ENCODE measurements around the gene MT1B. TPM values are rescaled to one million over a fixed set of nuclear protein-coding genes. Genes with fewer than 3 reads are reported as not detected.

The MT1B gene
- total and polyA plus RNA-seq, 9 of the 15 experiments (the other 6 are each of a cell fraction or from before 2014, with no cell fraction given) = not detected

DNA sequence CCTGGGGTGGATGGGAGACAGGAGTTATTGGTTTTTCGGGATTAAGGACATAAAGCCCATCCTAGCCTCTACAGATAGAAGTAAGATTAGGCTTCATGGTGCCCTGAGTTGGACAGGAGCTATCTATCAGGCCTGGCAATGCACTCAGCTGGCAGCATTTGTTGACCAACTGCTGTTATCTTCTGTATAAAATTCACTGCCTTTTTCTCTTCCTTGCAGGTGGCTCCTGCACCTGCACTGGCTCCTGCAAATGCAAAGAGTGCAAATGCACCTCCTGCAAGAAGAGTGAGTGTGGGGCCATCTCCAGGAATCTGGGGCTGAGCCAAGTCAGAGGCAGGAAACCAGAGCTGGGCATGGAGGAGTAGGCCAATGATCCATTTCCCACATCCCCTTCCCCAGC is 12.6 kb upstream of the MT1B start:
- no peak for ATAC-seq
- ChIA-PET POLR2A (no interaction called here), CTCF (ENCODE audit: low intra/inter-chr PET ratio) (no interaction called here)
- FAIRE-seq = no peak
- Histone ChIP-seq H3K79me2 (ENCODE audit: control insufficient read depth, insufficient read depth, low read length) (no peaks in the 10 kb centered on the region), H3K9me3 (replicated peaks; ENCODE audit: control insufficient read depth, insufficient read depth, low read depth, low read length) (no peaks in the 10 kb centered on the region), H3K27ac (ENCODE audit: extremely low read depth, low read depth, low read length) (no peak overlapping the region), H3K4me2 (ENCODE audit: insufficient read depth, low read length) (no peak overlapping the region), H3K27me3 (ENCODE audit: control insufficient read depth in 2 of 2, insufficient read depth in 2 of 2, low read length in 2 of 2) (peaks cover 34 to 72% of the 10 kb centered on the region in 2 experiments), H3K4me3 (no peak overlapping the region), H4K20me1 (replicated peaks; ENCODE audit: control insufficient read depth, insufficient read depth, low read length) (0 out of 2 replicates have a peak, but pooled peaks cover 4% of the 10 kb centered on the region), H3K9me1 (ENCODE audit: control insufficient read depth, insufficient read depth, low read length) (no peaks in the 10 kb centered on the region), H3K9ac (ENCODE audit: insufficient read depth in 1 of 2, low read depth in 2 of 2, low read length in 2 of 2) (no peak overlapping the region), H3K4me1 (replicated peaks in 1 of 2; ENCODE audit: control insufficient read depth in 2 of 2, insufficient read depth in 2 of 2, low read length in 2 of 2) (peaks cover 3 to 23% of the 10 kb centered on the region in 2 experiments; a peak in 3 of 5 replicates), H3K36me3 (ENCODE audit: control insufficient read depth, insufficient read depth, low read length) (no peaks in the 10 kb centered on the region), H2AFZ (ENCODE audit: low read depth, low read length) (no peak overlapping the region)
- intact Hi-C loops (cut with micrococcal nuclease) (no loop called here), in situ Hi-C loops (cut with MboI) (no loop called here)
- no peak for DNase-seq (ENCODE audit: extremely low read depth in 1 of 4, low spot score in 3 of 4)
- BruUV-seq (replicated peaks) = no TSS peak
- 0% methylated on average over 1 of the region's 1 CpG for WGBS (ENCODE audit: insufficient coverage, low coverage, missing lambda C conversion rate)
- TF ChIP-seq PHF20 (IDR thresholded peaks at IDR 0.05; ENCODE audit: partially characterized antibody) = no peak

DNA sequence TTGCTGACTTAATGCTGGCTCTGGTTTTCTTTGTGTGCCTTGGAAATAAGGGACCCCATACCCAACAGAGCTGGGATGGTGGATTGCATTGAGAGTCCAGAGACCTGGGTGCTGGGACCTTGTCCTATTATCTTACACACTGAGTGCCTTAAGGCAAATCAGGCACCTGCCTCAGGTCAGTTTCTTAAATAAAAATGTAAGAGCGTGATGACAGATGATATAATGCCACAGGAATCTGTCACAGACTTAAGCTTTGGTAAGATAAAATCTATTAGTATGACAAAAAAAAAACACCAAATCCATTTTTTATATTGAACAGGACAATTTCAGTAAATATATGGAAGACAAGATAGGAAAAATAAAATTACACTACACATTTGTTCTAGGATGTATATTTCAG is 11.6 kb upstream of the MT1B start:
- H4K20me1 ChIP-seq (replicated peaks; ENCODE audit: control insufficient read depth, insufficient read depth, low read length) = 0 out of 2 replicates have a peak, but pooled peaks cover 4% of the 10 kb centered on the region
- WGBS (ENCODE audit: insufficient coverage, low coverage, missing lambda C conversion rate) = 0% methylated on average over 1 of the region's 1 CpG
- no peak overlapping the region for H3K9ac ChIP-seq (ENCODE audit: insufficient read depth in 1 of 2, low read depth in 2 of 2, low read length in 2 of 2)
- no peak overlapping the region for H2AFZ ChIP-seq (ENCODE audit: low read depth, low read length)
- no peaks in the 10 kb centered on the region for H3K9me1 ChIP-seq (ENCODE audit: control insufficient read depth, insufficient read depth, low read length)
- no peak overlapping the region for H3K27ac ChIP-seq (ENCODE audit: extremely low read depth, low read depth, low read length)
- no peaks in the 10 kb centered on the region for H3K9me3 ChIP-seq (replicated peaks; ENCODE audit: control insufficient read depth, insufficient read depth, low read depth, low read length)
- ChIA-PET CTCF (ENCODE audit: low intra/inter-chr PET ratio) (no interaction called here), POLR2A (interaction anchor here (0.6 to 1.1 kb wide), 2 partner anchors 10 to 1423 kb away, joined by 3 to 4 read pairs; no protein-coding TSS in a partner anchor)
- in situ Hi-C loops (cut with MboI) (no loop called here), intact Hi-C loops (cut with micrococcal nuclease) (no loop called here)
- no peaks in the 10 kb centered on the region for H3K79me2 ChIP-seq (ENCODE audit: control insufficient read depth, insufficient read depth, low read length)
- peaks cover 28 to 70% of the 10 kb centered on the region in 2 experiments for H3K27me3 ChIP-seq (ENCODE audit: control insufficient read depth in 2 of 2, insufficient read depth in 2 of 2, low read length in 2 of 2)
- no peak overlapping the region for H3K4me2 ChIP-seq (ENCODE audit: insufficient read depth, low read length)
- ATAC-seq (no peak), DNase-seq (ENCODE audit: extremely low read depth in 1 of 4, low spot score in 3 of 4) (no peak), FAIRE-seq (no peak)
- H3K4me3 ChIP-seq = no peak overlapping the region
- peaks cover 3 to 22% of the 10 kb centered on the region in 2 experiments; a peak in 3 of 5 replicates for H3K4me1 ChIP-seq (replicated peaks in 1 of 2; ENCODE audit: control insufficient read depth in 2 of 2, insufficient read depth in 2 of 2, low read length in 2 of 2)
- no peaks in the 10 kb centered on the region for H3K36me3 ChIP-seq (ENCODE audit: control insufficient read depth, insufficient read depth, low read length)
- BruUV-seq (replicated peaks) = no TSS peak
- no peak for TF ChIP-seq EP400 (IDR thresholded peaks at IDR 0.05)
- TF ChIP-seq, protein P1, sequence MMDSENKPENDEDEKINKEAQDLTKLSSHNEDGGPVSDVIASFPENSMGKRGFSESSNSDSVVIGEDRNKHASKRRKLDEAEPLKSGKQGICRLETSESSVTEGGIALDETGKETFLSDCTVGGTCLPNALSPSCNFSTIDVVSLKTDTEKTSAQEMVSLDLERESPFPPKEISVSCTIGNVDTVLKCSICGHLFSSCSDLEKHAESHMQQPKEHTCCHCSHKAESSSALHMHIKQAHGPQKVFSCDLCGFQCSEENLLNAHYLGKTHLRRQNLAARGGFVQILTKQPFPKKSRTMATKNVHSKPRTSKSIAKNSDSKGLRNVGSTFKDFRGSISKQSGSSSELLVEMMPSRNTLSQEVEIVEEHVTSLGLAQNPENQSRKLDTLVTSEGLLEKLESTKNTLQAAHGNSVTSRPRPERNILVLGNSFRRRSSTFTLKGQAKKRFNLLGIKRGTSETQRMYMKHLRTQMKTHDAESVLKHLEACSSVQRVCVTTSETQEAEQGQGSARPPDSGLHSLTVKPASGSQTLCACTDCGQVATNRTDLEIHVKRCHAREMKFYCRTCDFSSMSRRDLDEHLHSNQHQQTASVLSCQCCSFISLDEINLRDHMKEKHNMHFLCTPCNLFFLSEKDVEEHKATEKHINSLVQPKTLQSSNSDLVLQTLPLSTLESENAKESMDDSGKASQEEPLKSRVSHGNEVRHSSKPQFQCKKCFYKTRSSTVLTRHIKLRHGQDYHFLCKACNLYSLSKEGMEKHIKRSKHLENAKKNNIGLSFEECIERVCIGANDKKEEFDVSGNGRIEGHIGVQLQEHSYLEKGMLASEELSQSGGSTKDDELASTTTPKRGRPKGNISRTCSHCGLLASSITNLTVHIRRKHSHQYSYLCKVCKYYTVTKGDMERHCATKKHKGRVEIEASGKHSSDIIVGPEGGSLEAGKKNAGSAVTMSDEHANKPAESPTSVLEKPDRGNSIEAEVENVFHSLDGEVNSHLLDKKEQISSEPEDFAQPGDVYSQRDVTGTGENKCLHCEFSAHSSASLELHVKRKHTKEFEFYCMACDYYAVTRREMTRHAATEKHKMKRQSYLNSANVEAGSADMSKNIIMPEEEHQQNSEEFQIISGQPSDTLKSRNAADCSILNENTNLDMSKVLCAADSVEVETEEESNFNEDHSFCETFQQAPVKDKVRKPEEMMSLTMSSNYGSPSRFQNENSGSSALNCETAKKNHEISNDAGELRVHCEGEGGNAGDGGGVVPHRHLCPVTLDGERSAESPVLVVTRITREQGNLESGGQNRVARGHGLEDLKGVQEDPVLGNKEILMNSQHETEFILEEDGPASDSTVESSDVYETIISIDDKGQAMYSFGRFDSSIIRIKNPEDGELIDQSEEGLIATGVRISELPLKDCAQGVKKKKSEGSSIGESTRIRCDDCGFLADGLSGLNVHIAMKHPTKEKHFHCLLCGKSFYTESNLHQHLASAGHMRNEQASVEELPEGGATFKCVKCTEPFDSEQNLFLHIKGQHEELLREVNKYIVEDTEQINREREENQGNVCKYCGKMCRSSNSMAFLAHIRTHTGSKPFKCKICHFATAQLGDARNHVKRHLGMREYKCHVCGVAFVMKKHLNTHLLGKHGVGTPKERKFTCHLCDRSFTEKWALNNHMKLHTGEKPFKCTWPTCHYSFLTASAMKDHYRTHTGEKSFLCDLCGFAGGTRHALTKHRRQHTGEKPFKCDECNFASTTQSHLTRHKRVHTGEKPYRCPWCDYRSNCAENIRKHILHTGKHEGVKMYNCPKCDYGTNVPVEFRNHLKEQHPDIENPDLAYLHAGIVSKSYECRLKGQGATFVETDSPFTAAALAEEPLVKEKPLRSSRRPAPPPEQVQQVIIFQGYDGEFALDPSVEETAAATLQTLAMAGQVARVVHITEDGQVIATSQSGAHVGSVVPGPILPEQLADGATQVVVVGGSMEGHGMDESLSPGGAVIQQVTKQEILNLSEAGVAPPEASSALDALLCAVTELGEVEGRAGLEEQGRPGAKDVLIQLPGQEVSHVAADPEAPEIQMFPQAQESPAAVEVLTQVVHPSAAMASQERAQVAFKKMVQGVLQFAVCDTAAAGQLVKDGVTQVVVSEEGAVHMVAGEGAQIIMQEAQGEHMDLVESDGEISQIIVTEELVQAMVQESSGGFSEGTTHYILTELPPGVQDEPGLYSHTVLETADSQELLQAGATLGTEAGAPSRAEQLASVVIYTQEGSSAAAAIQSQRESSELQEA (IDR thresholded peaks at IDR 0.05; ENCODE audit: low read depth) = no peak
- no peak for TF ChIP-seq ZNF239 (CRISPR knock-in tag; IDR thresholded peaks at IDR 0.05)
- no peak for TF ChIP-seq ZFP36 (IDR thresholded peaks at IDR 0.05; ENCODE audit: low read depth, low read length, partially characterized antibody)
- TF ChIP-seq NELFE (IDR thresholded peaks at IDR 0.05; ENCODE audit: insufficient read depth, insufficient read length) = no peak
- TF ChIP-seq RBM25 (IDR thresholded peaks at IDR 0.05; ENCODE audit: low read depth, low read length, severe bottlenecking) = no peak
- no peak for TF ChIP-seq KAT2B (IDR thresholded peaks at IDR 0.05; ENCODE audit: low read depth, low read length)
